ENCODE measurements around the gene DNHD1.

GRCh38 chr11:6615046-6615445, 118.0 kb downstream of the DNHD1 start:
- TF ChIP-seq, protein P1, sequence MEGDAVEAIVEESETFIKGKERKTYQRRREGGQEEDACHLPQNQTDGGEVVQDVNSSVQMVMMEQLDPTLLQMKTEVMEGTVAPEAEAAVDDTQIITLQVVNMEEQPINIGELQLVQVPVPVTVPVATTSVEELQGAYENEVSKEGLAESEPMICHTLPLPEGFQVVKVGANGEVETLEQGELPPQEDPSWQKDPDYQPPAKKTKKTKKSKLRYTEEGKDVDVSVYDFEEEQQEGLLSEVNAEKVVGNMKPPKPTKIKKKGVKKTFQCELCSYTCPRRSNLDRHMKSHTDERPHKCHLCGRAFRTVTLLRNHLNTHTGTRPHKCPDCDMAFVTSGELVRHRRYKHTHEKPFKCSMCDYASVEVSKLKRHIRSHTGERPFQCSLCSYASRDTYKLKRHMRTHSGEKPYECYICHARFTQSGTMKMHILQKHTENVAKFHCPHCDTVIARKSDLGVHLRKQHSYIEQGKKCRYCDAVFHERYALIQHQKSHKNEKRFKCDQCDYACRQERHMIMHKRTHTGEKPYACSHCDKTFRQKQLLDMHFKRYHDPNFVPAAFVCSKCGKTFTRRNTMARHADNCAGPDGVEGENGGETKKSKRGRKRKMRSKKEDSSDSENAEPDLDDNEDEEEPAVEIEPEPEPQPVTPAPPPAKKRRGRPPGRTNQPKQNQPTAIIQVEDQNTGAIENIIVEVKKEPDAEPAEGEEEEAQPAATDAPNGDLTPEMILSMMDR (IDR thresholded peaks at IDR 0.05), result no peak
- TF ChIP-seq POLR2AphosphoS5 (IDR thresholded peaks at IDR 0.05; ENCODE audit: low read depth, low read length) (no peak), REST (IDR thresholded peaks at IDR 0.05; ENCODE audit: insufficient read depth in 1 of 2, low read depth in 2 of 2, low read length in 1 of 2) (no peak)

Data from Panc1 (cell line).